Muscle layer of colon (tissue), 2 donors: ENCODE measurements around the gene CLEC3B.

Experiments used
- H3K27ac ChIP-seq: one replicate; pipeline ENCODE4 v1.7.0; 2013; ENCODE audit warnings: low read depth, mild to moderate bottlenecking, low read length, moderate library complexity
- H3K27me3 ChIP-seq, 2 donors: one replicate each; pipeline ENCODE4 v1.7.0; 2013; ENCODE audit warnings: low read length in 2 of 2, mild to moderate bottlenecking in 2 of 2; ENCODE audit not compliant: insufficient read depth in 2 of 2, control insufficient read depth in 1 of 2
- H3K36me3 ChIP-seq: one replicate; pipeline ENCODE4 v1.7.0; 2013; ENCODE audit warnings: mild to moderate bottlenecking, low read length; ENCODE audit not compliant: insufficient read depth
- H3K4me1 ChIP-seq: one replicate; pipeline ENCODE4 v1.7.0; 2013; ENCODE audit warnings: mild to moderate bottlenecking, low read length; ENCODE audit not compliant: insufficient read depth
- H3K4me3 ChIP-seq, 2 donors: one replicate each; pipeline ENCODE4 v1.7.0; 2013; ENCODE audit warnings: low read length in 2 of 2, low read depth in 1 of 2, mild to moderate bottlenecking in 1 of 2, moderate library complexity in 1 of 2
- H3K9ac ChIP-seq: one replicate; pipeline ENCODE4 v1.7.0; 2013; ENCODE audit warnings: low read length
- H3K9me3 ChIP-seq: one replicate; pipeline ENCODE4 v1.7.0; 2013; ENCODE audit warnings: mild to moderate bottlenecking, low read length
- donor health status: abdominal sarcoma.
- donor health status: Adenocarcinoma of cecum.

The CLEC3B gene

DNA sequence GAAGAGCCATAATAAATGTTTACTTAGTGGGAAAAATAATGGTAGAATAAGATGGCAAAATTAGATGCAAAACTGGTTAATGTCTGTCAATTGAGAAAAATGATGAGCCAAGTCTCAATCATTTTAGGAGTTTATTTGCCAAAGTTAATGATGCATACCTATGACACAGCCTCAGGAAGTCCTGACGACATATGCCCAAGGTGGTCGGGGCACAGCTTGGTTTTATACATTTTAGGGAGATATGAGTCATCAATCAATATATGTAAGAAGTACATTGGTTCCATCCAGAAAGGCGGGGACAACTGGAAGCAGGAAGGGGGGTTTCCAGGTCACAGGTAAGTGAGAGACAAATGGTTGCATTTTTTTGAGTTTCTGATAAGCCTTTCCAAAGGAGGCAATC lies 31.5 kb downstream of the CLEC3B start:
- no peak overlapping the region for H3K9ac ChIP-seq
- no peaks in the 10 kb centered on the region for H3K36me3 ChIP-seq
- H3K27ac ChIP-seq, result no peak overlapping the region
- no peaks in the 10 kb centered on the region for H3K27me3 ChIP-seq
- no peak overlapping the region for H3K4me3 ChIP-seq
- no peaks in the 10 kb centered on the region for H3K9me3 ChIP-seq
- peaks cover 20% of the 10 kb centered on the region for H3K4me1 ChIP-seq

DNA sequence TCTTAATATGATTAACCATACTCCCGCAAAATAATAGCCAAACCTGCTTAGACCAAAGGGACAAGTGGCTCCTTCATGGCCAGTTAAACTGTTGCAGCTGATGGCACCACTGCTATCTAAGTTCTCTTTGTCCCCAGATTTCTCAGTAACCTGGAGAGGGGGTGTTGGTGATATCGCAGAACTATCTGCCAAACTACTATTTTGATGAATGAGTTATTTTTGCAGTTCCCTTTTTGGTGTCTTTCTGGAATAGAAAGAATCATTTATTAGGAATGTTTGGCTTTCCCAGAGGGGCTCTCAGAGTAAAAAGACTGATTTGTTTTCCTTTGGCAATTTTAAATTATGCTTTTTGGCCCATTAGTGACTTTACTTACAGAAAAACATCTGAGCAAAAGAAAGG lies 33.0 kb downstream of the CLEC3B start:
- H3K4me1 ChIP-seq, result peaks cover 20% of the 10 kb centered on the region
- H3K36me3 ChIP-seq, result no peaks in the 10 kb centered on the region
- H3K9me3 ChIP-seq, result no peaks in the 10 kb centered on the region
- H3K9ac ChIP-seq, result no peak overlapping the region
- no peak overlapping the region for H3K27ac ChIP-seq
- H3K27me3 ChIP-seq, result no peaks in the 10 kb centered on the region
- H3K4me3 ChIP-seq, result no peak overlapping the region

DNA sequence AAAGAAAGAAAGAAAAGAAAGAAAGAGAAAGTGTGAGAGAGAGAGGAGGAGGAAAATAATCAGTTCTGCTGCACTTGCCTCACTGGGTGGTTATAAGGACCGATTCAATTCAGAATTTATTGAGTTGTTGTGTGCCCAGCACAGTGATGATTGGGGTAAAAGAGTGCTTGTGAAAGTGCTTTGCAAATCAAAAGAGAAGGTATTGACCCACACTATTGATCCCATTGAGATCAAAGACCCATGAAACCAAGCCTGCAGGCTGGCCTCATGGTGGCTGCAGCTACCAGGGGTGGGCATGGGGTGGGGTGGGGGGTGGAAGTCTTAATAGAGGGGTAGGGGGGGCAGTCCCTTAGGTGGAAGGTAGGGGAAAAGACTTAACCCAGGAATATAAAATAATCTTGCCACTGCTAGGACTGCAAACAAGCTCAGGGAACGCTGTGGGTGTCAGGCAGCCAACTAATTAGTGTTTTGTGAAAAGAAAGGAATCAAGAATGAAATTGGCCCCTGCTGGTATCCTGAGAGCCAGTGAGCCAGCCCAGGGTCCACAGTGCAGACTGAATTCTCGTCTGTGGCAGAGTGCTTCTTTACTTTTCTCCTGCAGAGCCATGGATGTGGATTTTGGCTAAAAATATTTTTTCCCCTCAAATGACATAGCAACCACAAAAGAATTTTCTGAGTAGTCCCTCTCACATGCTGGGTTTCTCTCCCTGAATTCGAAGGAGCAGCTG lies 34.2 kb downstream of the CLEC3B start:
- Histone ChIP-seq H3K4me1 (peaks cover 13% of the 10 kb centered on the region), H3K36me3 (no peaks in the 10 kb centered on the region), H3K27me3 (no peaks in the 10 kb centered on the region), H3K27ac (no peak overlapping the region), H3K4me3 (no peak overlapping the region), H3K9ac (no peak overlapping the region), H3K9me3 (no peaks in the 10 kb centered on the region)

GRCh38 chr3:45062697-45063070 lies 36.6 kb downstream of the CLEC3B start:
- H3K9ac ChIP-seq, result no peak overlapping the region
- H3K27me3 ChIP-seq, result no peaks in the 10 kb centered on the region
- no peak overlapping the region for H3K4me3 ChIP-seq
- no peaks in the 10 kb centered on the region for H3K4me1 ChIP-seq
- no peak overlapping the region for H3K27ac ChIP-seq
- no peaks in the 10 kb centered on the region for H3K36me3 ChIP-seq
- H3K9me3 ChIP-seq, result no peaks in the 10 kb centered on the region

DNA sequence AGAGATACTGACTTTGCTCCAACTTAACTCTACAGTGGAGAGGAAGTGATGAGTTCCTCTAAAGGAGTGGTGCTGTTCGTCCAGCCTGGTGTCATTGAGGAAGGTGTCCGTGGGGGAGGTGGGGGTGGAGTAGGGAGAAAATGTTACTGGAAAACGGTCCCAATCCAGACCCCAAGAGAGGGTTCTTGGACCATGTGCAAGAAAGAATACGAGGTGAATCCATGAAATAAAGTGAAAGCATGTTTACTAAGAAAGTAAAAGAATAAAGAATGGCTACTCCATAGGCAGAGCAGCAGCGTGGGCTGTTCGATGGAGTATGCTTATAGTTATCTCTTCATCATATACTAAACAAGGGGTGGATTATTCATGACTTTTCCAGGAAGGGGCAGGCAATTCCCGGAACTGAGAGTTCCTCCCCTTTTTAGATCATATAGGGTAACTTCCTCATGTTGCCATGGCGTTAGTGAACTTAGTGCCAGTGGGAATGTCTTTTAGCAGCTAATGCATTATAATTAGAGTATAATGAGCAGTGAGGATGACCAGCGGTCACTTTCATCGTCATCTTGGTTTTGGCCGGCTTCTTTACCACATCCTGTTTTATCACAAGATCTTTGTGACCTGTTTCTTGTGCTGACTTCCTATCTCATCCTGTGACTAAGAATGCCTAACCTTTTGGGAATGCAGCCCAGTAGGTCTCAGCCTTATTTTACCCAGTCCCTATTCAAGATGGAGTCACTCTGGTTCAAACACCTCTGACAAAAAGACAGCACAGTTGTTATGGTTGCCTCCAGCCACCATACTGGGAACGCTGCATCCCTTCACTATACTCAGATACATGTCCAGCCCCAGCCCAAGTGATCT lies 38.6 kb downstream of the CLEC3B start:
- H3K27ac ChIP-seq, result no peak overlapping the region
- H3K36me3 ChIP-seq, result no peaks in the 10 kb centered on the region

GRCh38 chr3:45065373-45065720 lies 39.2 kb downstream of the CLEC3B start:
- H3K4me1 ChIP-seq, result no peaks in the 10 kb centered on the region
- H3K4me3 ChIP-seq, result no peak overlapping the region
- H3K36me3 ChIP-seq, result no peaks in the 10 kb centered on the region
- H3K27me3 ChIP-seq, result no peaks in the 10 kb centered on the region
- no peak overlapping the region for H3K9ac ChIP-seq
- no peak overlapping the region for H3K27ac ChIP-seq
- H3K9me3 ChIP-seq, result no peaks in the 10 kb centered on the region

More for the DNA sequence above, 38.6 kb downstream of the CLEC3B start:
- H3K9ac ChIP-seq, result no peak overlapping the region
- H3K4me3 ChIP-seq, result no peak overlapping the region
- no peaks in the 10 kb centered on the region for H3K4me1 ChIP-seq
- no peaks in the 10 kb centered on the region for H3K27me3 ChIP-seq
- H3K9me3 ChIP-seq, result no peaks in the 10 kb centered on the region

GRCh38 chr3:45066109-45066801 lies 40.2 kb downstream of the CLEC3B start:
- no peak overlapping the region for H3K9ac ChIP-seq
- no peaks in the 10 kb centered on the region for H3K9me3 ChIP-seq
- no peaks in the 10 kb centered on the region for H3K27me3 ChIP-seq
- H3K4me1 ChIP-seq, result no peaks in the 10 kb centered on the region
- H3K36me3 ChIP-seq, result no peaks in the 10 kb centered on the region
- no peak overlapping the region for H3K4me3 ChIP-seq
- no peak overlapping the region for H3K27ac ChIP-seq

GRCh38 chr3:45067486-45067885 lies 41.4 kb downstream of the CLEC3B start:
- H3K9ac ChIP-seq, result no peak overlapping the region
- H3K27me3 ChIP-seq, result no peaks in the 10 kb centered on the region
- H3K4me3 ChIP-seq, result no peak overlapping the region
- no peak overlapping the region for H3K27ac ChIP-seq
- no peaks in the 10 kb centered on the region for H3K4me1 ChIP-seq
- H3K9me3 ChIP-seq, result no peaks in the 10 kb centered on the region
- H3K36me3 ChIP-seq, result no peaks in the 10 kb centered on the region

DNA sequence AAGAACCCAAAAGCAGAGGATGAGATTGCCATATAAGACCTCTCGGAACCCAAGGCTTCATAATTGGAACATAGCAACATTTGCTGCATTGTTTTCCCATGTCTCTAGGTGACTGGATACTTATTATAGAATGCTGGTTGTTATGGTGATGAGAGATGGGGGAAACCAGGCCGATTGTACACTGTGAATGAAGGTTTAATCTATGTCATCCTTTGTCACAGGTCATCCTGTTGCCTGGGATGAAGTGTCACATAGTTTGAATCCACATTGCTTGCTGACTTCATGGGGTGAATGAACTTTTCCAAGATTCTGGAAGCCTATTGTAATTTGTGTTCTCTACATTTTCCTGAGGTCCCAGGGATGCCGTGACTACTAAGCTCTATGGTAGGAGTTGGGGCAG lies 41.8 kb downstream of the CLEC3B start:
- Histone ChIP-seq H3K9me3 (no peaks in the 10 kb centered on the region), H3K27me3 (no peaks in the 10 kb centered on the region), H3K4me3 (no peak overlapping the region), H3K27ac (no peak overlapping the region), H3K4me1 (no peaks in the 10 kb centered on the region), H3K9ac (no peak overlapping the region), H3K36me3 (no peaks in the 10 kb centered on the region)

DNA sequence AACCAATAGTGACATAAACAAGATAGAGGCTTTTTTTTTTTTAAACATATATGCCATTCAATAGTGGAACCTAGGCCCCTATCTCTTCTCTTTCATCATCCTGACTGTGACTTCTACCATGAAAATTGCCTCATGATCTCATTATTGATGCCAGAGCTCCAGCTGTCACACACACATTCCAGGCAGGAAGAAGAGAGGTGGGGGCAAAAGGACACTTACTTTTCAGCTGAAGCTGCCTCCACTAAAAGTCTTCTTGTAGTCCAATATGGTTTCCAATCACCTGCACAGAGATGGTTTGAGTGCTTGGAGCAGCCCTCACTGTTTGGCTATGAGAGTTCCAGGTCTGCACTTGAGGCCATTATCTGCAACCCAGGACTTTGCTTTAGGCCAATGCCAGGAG lies 45.0 kb downstream of the CLEC3B start:
- H3K4me1 ChIP-seq, result no peaks in the 10 kb centered on the region
- H3K27me3 ChIP-seq, result no peaks in the 10 kb centered on the region
- no peak overlapping the region for H3K27ac ChIP-seq

GRCh38 chr3:45075821-45076625 lies 49.9 kb downstream of the CLEC3B start:
- H3K36me3 ChIP-seq, result no peaks in the 10 kb centered on the region
- H3K9ac ChIP-seq, result no peak overlapping the region
- no peaks in the 10 kb centered on the region for H3K27me3 ChIP-seq
- H3K9me3 ChIP-seq, result no peaks in the 10 kb centered on the region
- H3K4me3 ChIP-seq, result no peak overlapping the region
- H3K4me1 ChIP-seq, result no peaks in the 10 kb centered on the region
- no peak overlapping the region for H3K27ac ChIP-seq

More for the DNA sequence above, 45.0 kb downstream of the CLEC3B start:
- no peaks in the 10 kb centered on the region for H3K9me3 ChIP-seq
- H3K9ac ChIP-seq, result no peak overlapping the region
- H3K36me3 ChIP-seq, result no peaks in the 10 kb centered on the region
- no peak overlapping the region for H3K4me3 ChIP-seq
